HuH-7 (cell line): ENCODE results near the gene DUSP14.
"Not testable (repeated sequence)": the region's sequence is repeated elsewhere in the genome, so short reads cannot be mapped to it uniquely, and the experiment has no call there.

Experiments used
- DNase-seq: peaks from one replicate; pipeline ENCODE4 v3.0.0; 2011; ENCODE audit warnings: low spot score

DUSP14 gene

GRCh38 chr17:37489197-37490001 is at the start of gene DUSP14:
Gene DUSP14 (plus strand): TSS chr17:37489891. CDS start chr17:37512273, 22,382 bp downstream.
- peak; percentile 86 for DNase-seq

- no peak for DNase-seq
Observed at GRCh38 chr17:37440424-37440823, 49.3 kb upstream of the DUSP14 start.

- DNase-seq = not testable (repeated sequence)
Observed at GRCh38 chr17:37441369-37442014, 48.2 kb upstream of the DUSP14 start.

GRCh38 chr17:37446027-37446426 is 43.7 kb upstream of the DUSP14 start:
- peak; percentile 12 for DNase-seq

- no peak for DNase-seq
Observed at GRCh38 chr17:37447641-37448040, 42.0 kb upstream of the DUSP14 start.

- DNase-seq = no peak
Observed at GRCh38 chr17:37450112-37450511, 39.6 kb upstream of the DUSP14 start.

GRCh38 chr17:37457801-37458200 is 31.9 kb upstream of the DUSP14 start:
- not testable (repeated sequence) for DNase-seq

- no peak for DNase-seq
Observed at GRCh38 chr17:37458805-37459204, 30.9 kb upstream of the DUSP14 start.

GRCh38 chr17:37461668-37462067 is 28.0 kb upstream of the DUSP14 start:
- DNase-seq = no peak

GRCh38 chr17:37462492-37462891 is 27.2 kb upstream of the DUSP14 start:
- DNase-seq = no peak

- no peak for DNase-seq
Observed at GRCh38 chr17:37463039-37463438, 26.7 kb upstream of the DUSP14 start.

GRCh38 chr17:37465069-37465616 is 24.5 kb upstream of the DUSP14 start:
- DNase-seq = no peak

- DNase-seq = no peak
Observed at GRCh38 chr17:37466471-37466870, 23.2 kb upstream of the DUSP14 start.

- DNase-seq = no peak
Observed at GRCh38 chr17:37470181-37470580, 19.5 kb upstream of the DUSP14 start.

GRCh38 chr17:37475731-37476420 is 13.8 kb upstream of the DUSP14 start:
- no peak for DNase-seq

GRCh38 chr17:37476431-37477120 is 13.1 kb upstream of the DUSP14 start:
- DNase-seq = no peak

GRCh38 chr17:37478187-37478586 is 11.5 kb upstream of the DUSP14 start:
- no peak for DNase-seq

GRCh38 chr17:37479025-37479424 is 10.7 kb upstream of the DUSP14 start:
- DNase-seq = no peak

GRCh38 chr17:37480427-37480826 is 9.3 kb upstream of the DUSP14 start:
- no peak for DNase-seq

- no peak for DNase-seq
Observed at GRCh38 chr17:37481001-37481665, 8.6 kb upstream of the DUSP14 start.

- no peak for DNase-seq
Observed at GRCh38 chr17:37483311-37484039, 6.2 kb upstream of the DUSP14 start.
